Uterus (tissue), 4 donors: ENCODE measurements around the gene AIP. TPM values are rescaled to one million over a fixed set of nuclear protein-coding genes. Genes with fewer than 3 reads are reported as not detected.

Experiments
- DNase-seq, 2 donors: peaks; one replicate each; pipeline ENCODE4 v3.0.0-alpha.2; 2019 to 2020
- H3K27ac ChIP-seq, 2 donors: fragments of 200-600 bp; sonication (generic); 1 replicate in 1 of 2; 2 replicates in 1 of 2; pipeline ENCODE4 v1.5.1; 2016 to 2018
- H3K27me3 ChIP-seq, 2 donors: fragments of 200-600 bp; sonication (generic); one replicate each; pipeline ENCODE4 v1.5.1; 2018 to 2019; ENCODE audit warnings: control low read depth in 1 of 2
- H3K36me3 ChIP-seq, 2 donors: fragments of 200-600 bp; sonication (generic); one replicate each; pipeline ENCODE4 v1.5.1; 2019; ENCODE audit warnings: control low read depth in 1 of 2
- H3K4me1 ChIP-seq, 2 donors: fragments of 200-600 bp; sonication (generic); one replicate each; pipeline ENCODE4 v1.5.1; 2018 to 2019; ENCODE audit warnings: control low read depth in 1 of 2
- H3K4me3 ChIP-seq, 2 donors: fragments of 200-600 bp; sonication (generic); 1 replicate in 1 of 2; 2 replicates in 1 of 2; pipeline ENCODE4 v1.5.1; 2018 to 2019; ENCODE audit warnings: mild to moderate bottlenecking in 1 of 2
- H3K9me3 ChIP-seq, 2 donors: fragments of 200-600 bp; sonication (generic); one replicate each; pipeline ENCODE4 v1.5.1; 2019; ENCODE audit warnings: control low read depth in 1 of 2
- CTCF ChIP-seq, 4 experiments: fragments of 200-600 bp in 2 of 4; fragments of 450-650 bp in 2 of 4; sonication (generic) in 2 of 4; IDR thresholded peaks; one replicate each; pipeline ENCODE4 v1.5.1; 2016 to 2019; ENCODE audit warnings: antibody characterized with exemption in 4 of 4, mild to moderate bottlenecking in 2 of 4, moderate library complexity in 1 of 4
- POLR2A ChIP-seq, 2 donors: fragments of 450-650 bp; IDR thresholded peaks; one replicate each; pipeline ENCODE4 v1.6.1; 2016; ENCODE audit warnings: antibody characterized with exemption in 2 of 2, mild to moderate bottlenecking in 1 of 2, moderate library complexity in 1 of 2
- intact Hi-C: fragments of 100-400 bp; cut with DNase I; formaldehyde crosslinking; loops from one replicate; pipeline ENCODE4 v1.15.1; 2023; ENCODE audit warnings: low total_unique reads
- total RNA-seq, 4 donors: library from RNA; depleted of rRNA in 3 of 4; stranded (reverse); fragments of >200 nt in 3 of 4; gene quantifications; one replicate each; pipeline versions ENCODE4 v1.1.0 to v1.2.4, GENCODE V29; 2014 to 2023
- donor health status: DM: yes; HTN: yes; CAD: no.

The AIP gene
- total RNA-seq, 4 donors from 2014 or later: 52.9 to 131 (median 85.5) TPM

- Histone ChIP-seq H3K9me3 (no peaks in the 10 kb centered on the region), H3K27ac (peak overlapping the region; percentile 53 to 58), H3K27me3 (no peaks in the 10 kb centered on the region), H3K36me3 (no peaks in the 10 kb centered on the region), H3K4me1 (peaks cover 0 to 4% of the 10 kb centered on the region in 2 donors), H3K4me3 (no peak overlapping the region)
- TF ChIP-seq CTCF (IDR thresholded peaks at IDR 0.05): no peak
- TF ChIP-seq POLR2A (IDR thresholded peaks at IDR 0.05): no peak
- intact Hi-C loops: no loop called here
- DNase-seq: no peak
These were observed 46.9 kb upstream of the AIP start for GRCh38 chr11:67435727-67436458.

- H3K4me1 ChIP-seq: peaks cover 0 to 4% of the 10 kb centered on the region in 2 donors
- DNase-seq: peak; percentile 55 to 56
- intact Hi-C loops: no loop called here
- no peak for TF ChIP-seq CTCF (IDR thresholded peaks at IDR 0.05)
- no peak for TF ChIP-seq POLR2A (IDR thresholded peaks at IDR 0.05)
- H3K9me3 ChIP-seq: no peaks in the 10 kb centered on the region
- no peak overlapping the region for H3K4me3 ChIP-seq
- no peaks in the 10 kb centered on the region for H3K36me3 ChIP-seq
- H3K27me3 ChIP-seq: no peaks in the 10 kb centered on the region
- H3K27ac ChIP-seq: peak overlapping the region; percentile 32 to 58
These were observed 46.3 kb upstream of the AIP start for GRCh38 chr11:67436459-67437081.

GRCh38 chr11:67437082-67437808 is 45.6 kb upstream of the AIP start, which contains the start of gene PTPRCAP:
Gene PTPRCAP (minus strand): TSS chr11:67437682. CDS start chr11:67437619, 63 bp downstream.
- peak within 1 kb of the TSS; percentile 32 to 58 for H3K27ac ChIP-seq
- H3K27me3 ChIP-seq: no peaks in the 10 kb centered on the region
- H3K9me3 ChIP-seq: no peaks in the 10 kb centered on the region
- H3K4me3 ChIP-seq: no peak within 1 kb of the TSS
- peaks cover 0 to 4% of the 10 kb centered on the region in 2 donors for H3K4me1 ChIP-seq
- intact Hi-C loops: no loop called here
- DNase-seq: no peak
- TF ChIP-seq CTCF (IDR thresholded peaks at IDR 0.05) (no peak), POLR2A (IDR thresholded peaks at IDR 0.05) (no peak)
- no peaks in the 10 kb centered on the region for H3K36me3 ChIP-seq

GRCh38 chr11:67437809-67438157 is 45.0 kb upstream of the AIP start:
- H3K27ac ChIP-seq: no peak overlapping the region
- intact Hi-C loops: no loop called here
- no peak overlapping the region for H3K4me3 ChIP-seq
- TF ChIP-seq CTCF (IDR thresholded peaks at IDR 0.05) (no peak), POLR2A (IDR thresholded peaks at IDR 0.05) (no peak)
- H3K4me1 ChIP-seq: peaks cover 0 to 4% of the 10 kb centered on the region in 2 donors
- no peaks in the 10 kb centered on the region for H3K9me3 ChIP-seq
- no peaks in the 10 kb centered on the region for H3K27me3 ChIP-seq
- H3K36me3 ChIP-seq: no peaks in the 10 kb centered on the region
- no peak for DNase-seq
